Measurements from ENCODE around the gene NAGPA.
"Not testable (repeated sequence)": the region's sequence is repeated elsewhere in the genome, so short reads cannot be mapped to it uniquely, and the experiment has no call there.

Gene NAGPA

GRCh38 chr16:5033256-5034166 lies at the start of gene NAGPA:
NAGPA (minus strand) TSS chr16:5033935; CDS start chr16:5033914, 21 bp downstream.
- peak; percentile 69 to 77 (median 75) for DNase-seq (ENCODE audit: low read depth in 3 of 3)

- not testable (repeated sequence) for DNase-seq (ENCODE audit: low read depth in 3 of 3)
These were observed 47.3 kb upstream of the NAGPA start for GRCh38 chr16:5080996-5081395.

GRCh38 chr16:5080461-5080860 lies 46.7 kb upstream of the NAGPA start:
- DNase-seq (ENCODE audit: low read depth in 3 of 3): not testable (repeated sequence)

GRCh38 chr16:5078626-5079025 lies 44.9 kb upstream of the NAGPA start:
- DNase-seq (ENCODE audit: low read depth in 3 of 3): no peak

- no peak for DNase-seq (ENCODE audit: low read depth in 3 of 3)
These were observed 43.6 kb upstream of the NAGPA start for GRCh38 chr16:5077304-5077703.

- no peak for DNase-seq (ENCODE audit: low read depth in 3 of 3)
These were observed 41.9 kb upstream of the NAGPA start for GRCh38 chr16:5075637-5076036.

GRCh38 chr16:5073771-5074170 lies 40.0 kb upstream of the NAGPA start:
- not testable (repeated sequence) for DNase-seq (ENCODE audit: low read depth in 3 of 3)

- DNase-seq (ENCODE audit: low read depth in 3 of 3): no peak
These were observed 39.5 kb upstream of the NAGPA start for GRCh38 chr16:5073279-5073629.

- DNase-seq (ENCODE audit: low read depth in 3 of 3): no peak
These were observed 38.9 kb upstream of the NAGPA start for GRCh38 chr16:5072334-5073278.

GRCh38 chr16:5071681-5072333 lies 38.1 kb upstream of the NAGPA start, which contains the start of gene ALG1:
ALG1 (plus strand) TSS chr16:5071843; CDS start chr16:5071850, 7 bp downstream.
- DNase-seq (ENCODE audit: low read depth in 3 of 3): peak; percentile 76 to 82 (median 80)

- no peak for DNase-seq (ENCODE audit: low read depth in 3 of 3)
These were observed 37.6 kb upstream of the NAGPA start for GRCh38 chr16:5071341-5071680.

GRCh38 chr16:5070431-5071186 lies 36.9 kb upstream of the NAGPA start:
- DNase-seq (ENCODE audit: low read depth in 3 of 3): no peak

- no peak for DNase-seq (ENCODE audit: low read depth in 3 of 3)
These were observed 36.1 kb upstream of the NAGPA start for GRCh38 chr16:5069854-5070253.

- no peak for DNase-seq (ENCODE audit: low read depth in 3 of 3)
These were observed 35.3 kb upstream of the NAGPA start for GRCh38 chr16:5069048-5069447.

GRCh38 chr16:5066511-5066910 lies 32.8 kb upstream of the NAGPA start:
- DNase-seq (ENCODE audit: low read depth in 3 of 3): no peak

- no peak for DNase-seq (ENCODE audit: low read depth in 3 of 3)
These were observed 32.1 kb upstream of the NAGPA start, which contains the start of gene C16orf89 for GRCh38 chr16:5065813-5066212. C16orf89 (minus strand) TSS chr16:5065956; CDS start chr16:5065908, 48 bp downstream.

GRCh38 chr16:5065326-5065725 lies 31.6 kb upstream of the NAGPA start:
- no peak for DNase-seq (ENCODE audit: low read depth in 3 of 3)

GRCh38 chr16:5064915-5065314 lies 31.2 kb upstream of the NAGPA start:
- DNase-seq (ENCODE audit: low read depth in 3 of 3): no peak

GRCh38 chr16:5062790-5063765 lies 29.3 kb upstream of the NAGPA start:
- no peak for DNase-seq (ENCODE audit: low read depth in 3 of 3)

GRCh38 chr16:5062051-5062450 lies 28.3 kb upstream of the NAGPA start:
- DNase-seq (ENCODE audit: low read depth in 3 of 3): no peak

All from stimulated activated CD4-positive, alpha-beta T cell treated with anti-CD3 and anti-CD28 coated beads, TNF-alpha, amount 100 ng/mL, for 4 hours (primary cell).